HG02970 (cell line): ENCODE measurements around the gene MICAL3.

ENCODE experiments used
- ATAC-seq: cut with Tn5 transposase; IDR thresholded peaks from one replicate; pipeline ENCODE4 v1.9.1; 2021; ENCODE audit warnings: mild to moderate bottlenecking, moderate library complexity, moderate number of reproducible peaks; ENCODE audit not compliant: unreplicated experiment, low FRiP score

MICAL3 gene

DNA sequence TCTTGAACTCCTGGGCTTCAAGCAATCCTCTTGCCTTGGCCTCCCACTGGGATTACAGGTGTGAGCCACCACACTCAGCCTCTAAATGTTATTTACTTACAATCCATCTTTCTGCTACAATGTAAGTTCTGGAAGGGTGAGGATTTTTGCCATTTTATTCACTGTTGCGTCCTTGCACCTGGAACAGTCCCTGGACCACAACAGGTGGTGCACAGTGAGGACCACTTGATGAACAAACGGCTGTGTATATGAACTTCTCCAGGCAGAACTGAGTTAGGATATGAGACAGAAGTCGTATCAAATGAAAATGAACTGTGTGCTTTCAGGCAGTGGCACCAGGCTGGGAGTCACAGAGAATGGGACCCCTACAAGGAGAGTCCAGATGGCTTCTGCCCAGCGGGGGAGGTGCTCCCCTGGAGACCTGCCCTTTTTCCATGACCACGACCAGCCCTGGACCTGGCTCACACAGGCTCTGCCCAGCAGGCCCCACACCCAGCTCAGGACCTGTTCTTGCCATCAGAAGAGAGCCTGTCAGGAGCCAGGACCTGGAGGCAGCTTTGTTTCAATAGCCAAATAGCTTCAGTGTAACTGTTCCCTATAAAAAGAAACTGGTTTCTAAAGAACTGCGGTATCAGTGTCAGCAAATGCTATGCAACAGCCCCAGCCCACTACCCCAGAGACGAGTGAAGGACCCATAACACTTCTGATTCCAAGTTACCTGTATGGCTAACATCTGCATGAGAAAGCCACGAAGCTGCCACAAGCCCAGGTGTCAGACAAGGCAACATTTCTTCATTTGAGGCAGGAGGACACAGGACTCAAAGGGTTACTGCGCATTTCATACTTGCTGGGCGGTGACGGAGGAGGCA, 104.9 kb downstream of the MICAL3 start:
- ATAC-seq = no peak

DNA sequence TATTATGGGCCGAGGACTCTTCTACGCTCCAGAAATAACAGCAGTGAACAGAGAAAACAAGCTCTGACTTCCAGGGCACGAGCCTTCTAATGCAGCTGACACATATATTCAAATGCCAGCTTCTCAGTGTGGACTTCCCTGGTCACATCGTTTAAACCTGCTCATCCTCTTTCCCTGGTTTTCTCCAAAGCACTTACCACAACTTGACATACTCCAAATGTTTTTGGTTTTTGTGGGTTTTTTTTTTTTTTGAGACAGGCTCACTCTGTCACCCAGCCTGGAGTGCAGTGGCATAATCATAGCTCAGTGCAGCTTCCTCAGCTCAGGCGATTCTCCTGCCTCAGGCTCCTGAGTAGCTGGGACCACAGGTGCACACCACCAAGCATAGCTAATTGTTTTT, 105.5 kb downstream of the MICAL3 start:
- no peak for ATAC-seq

DNA sequence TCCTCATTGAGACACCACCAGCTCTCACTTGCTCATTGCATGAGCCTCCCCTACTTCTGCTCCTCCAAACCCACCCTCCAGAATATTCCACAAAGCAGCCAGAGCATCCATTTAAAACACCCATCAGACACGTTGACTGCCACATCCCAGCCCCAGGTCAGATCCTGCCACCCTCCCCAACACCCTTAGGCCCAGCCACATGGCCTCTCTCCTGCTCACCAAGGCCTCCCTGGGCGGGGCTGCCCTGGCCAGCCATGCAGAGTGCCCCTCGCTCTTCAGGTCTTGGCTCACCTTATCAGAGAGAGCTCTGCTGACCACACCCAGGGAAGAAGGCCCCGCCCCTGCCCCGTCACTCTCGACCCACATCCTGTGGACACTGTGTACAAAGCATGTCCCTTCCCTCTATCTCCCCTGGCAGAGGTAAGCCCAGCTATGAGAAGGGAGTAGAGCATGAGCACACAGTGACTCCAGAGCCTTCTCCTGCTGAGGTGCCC, 106.8 kb downstream of the MICAL3 start:
- no peak for ATAC-seq

DNA sequence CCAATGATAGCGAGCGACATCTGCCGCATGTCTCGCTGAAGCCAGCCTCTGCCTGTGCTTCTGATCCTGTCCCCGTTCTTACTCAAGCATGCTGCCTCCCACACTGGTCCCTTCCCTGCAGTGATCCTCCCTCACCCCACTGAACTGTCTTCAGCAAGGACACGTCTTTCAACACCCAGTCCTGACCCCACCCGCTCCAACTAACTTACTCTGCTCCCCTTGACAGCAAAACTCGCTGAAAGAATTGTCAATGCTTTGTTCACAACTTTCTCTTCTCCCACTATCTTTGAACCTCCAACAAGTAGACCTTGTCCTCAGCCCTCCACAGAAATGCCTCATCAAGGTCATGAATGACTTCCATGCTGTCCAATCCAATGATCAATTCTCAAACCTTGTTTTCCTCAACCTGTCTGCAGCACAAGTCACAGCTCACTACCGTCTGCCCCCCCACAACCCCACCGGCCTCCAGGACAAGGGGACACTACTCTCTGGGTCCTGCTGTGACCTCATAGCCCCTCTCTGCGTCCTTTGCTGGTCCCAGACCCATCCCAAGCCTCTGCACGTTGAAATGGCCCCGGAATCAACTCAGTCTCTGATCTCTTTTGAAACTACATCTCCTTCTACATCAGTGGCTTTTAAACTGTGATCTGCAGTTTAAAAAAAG, 108.0 kb downstream of the MICAL3 start:
- ATAC-seq = no peak

DNA sequence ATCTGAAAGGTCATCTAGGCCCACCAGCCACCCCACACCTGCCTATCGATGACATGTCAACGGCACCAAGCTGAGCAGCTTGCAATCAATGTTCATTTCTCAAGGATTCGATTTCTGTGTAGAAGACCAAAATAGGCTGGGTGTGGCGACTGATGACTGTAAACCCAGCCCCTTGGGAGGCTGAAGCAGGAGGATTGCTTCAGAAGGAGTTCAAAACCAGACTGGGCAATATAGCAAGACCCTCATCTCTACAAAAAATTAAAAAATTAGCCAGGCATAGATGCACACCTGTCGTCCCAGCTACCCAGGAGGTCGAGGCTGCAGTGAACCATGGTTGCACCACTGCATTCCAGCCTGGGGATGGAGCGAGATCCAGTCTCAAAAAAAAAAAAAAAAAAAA, 108.7 kb downstream of the MICAL3 start:
- ATAC-seq = no peak

DNA sequence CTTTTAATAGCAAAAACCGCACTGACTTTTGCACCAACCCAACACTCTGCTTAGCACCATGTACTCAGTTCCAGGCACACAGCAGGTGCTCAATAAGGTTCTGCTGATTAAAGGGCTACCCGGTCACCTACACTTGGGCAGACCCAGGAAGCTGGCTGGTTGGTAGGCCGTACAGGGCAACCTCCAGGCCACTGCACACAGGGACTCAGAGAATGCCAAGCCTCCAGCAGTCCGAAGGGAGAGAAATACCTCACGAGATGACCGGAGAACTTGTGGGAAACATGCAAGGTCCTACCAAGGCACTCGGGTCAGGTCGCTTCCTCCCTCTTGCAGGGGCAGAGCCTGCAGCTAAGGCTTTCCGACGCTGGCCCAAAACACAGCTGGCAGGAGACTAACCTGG, 109.2 kb downstream of the MICAL3 start:
- no peak for ATAC-seq

DNA sequence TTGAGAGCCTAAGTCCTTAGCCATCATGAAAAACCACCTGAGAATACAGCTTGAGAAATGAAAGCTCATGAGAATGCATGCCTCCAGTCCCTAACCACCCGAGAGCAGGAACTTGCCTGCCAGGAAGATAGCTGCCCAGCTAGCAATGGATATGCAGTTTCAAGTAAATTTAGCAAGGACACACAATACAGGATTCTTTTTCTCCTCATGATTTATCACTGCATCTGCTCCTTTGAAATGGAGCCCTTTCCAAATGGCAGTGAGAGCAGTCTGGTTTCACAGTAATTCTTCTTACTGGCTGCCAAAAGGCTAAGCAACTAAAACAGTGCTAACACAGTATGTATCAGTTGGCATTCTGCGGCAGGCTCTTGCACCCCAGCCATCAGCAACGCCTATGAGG, 109.9 kb downstream of the MICAL3 start:
- ATAC-seq = no peak

DNA sequence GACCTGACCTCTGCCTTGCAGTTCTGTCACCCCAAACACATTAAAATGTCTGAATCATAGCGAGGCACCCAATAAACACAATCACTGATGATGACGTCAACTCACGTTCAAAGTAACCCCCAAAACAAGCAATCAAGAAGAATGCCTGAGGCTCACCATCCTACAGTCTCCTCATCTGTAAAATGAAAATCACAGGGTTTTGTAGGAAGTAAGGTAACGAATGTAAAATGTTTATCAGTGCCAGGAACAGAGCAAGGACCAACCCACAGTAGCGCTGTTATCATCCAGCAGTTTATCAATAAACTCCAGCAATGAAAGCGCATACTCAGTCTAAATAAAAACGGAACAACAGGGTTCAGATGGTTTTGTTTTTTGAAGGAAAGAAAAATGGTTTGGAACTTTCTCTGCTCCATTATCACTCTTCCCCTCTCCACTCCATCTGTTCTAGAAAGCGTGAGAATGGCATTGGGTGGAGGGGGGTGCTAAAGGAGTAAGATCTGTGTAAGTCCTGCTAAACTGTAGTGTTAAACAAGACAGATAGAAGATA, 110.5 kb downstream of the MICAL3 start:
- ATAC-seq = no peak

DNA sequence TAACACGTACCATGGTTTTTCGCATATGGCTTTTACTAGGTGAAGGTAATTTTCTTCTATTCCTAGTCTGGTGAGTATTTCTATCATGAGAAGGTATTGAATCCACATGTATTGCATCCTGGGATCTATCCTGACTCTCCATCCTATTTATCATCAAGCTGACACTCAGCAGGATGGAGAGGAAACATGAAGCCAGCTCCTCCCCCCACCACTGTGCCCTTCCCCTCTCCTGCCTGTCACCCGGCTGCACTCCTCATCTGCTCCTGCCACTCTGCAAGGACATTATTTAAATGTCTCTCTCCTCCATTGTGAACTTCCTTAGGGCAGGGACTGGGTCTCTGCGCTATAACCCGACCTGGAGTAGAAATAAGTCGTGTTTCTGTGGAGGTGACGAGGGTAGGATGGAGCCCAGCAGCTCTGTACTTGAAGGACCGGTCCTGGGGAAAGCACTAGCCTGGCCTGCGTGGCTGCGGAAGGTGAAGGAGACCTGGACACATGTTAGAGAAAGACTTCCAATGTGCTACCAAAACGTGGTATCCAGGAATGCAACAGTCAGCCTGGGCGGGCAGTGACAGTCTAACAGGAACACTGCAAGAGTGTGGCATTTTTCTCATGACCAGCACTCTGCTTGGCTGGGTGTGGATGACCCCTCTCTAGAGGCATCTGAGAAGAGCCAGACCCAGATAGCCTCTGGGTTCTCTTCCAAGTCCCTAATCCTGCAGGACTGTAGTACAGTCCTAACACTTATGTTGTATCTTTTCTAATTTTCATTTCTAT, 111.2 kb downstream of the MICAL3 start:
- no peak for ATAC-seq

DNA sequence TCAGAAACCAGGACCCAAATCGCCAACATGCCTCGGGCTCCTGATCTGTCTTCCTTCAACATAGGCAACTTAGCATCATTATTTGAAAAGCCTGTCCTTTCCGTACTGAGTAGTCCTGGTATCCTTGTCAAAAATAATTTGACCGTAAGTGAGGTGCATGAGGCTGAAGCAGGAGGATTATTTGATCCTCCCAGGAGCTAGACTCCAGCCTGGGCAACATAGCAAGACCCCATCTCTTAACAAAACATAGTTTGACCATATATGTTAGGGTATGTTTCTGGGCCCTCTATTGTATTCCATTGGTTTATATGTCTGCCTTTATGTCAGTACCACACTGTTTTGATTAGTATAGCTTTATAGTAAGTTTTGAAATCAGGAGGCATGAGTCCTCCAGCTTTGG, 112.5 kb downstream of the MICAL3 start:
- no peak for ATAC-seq

DNA sequence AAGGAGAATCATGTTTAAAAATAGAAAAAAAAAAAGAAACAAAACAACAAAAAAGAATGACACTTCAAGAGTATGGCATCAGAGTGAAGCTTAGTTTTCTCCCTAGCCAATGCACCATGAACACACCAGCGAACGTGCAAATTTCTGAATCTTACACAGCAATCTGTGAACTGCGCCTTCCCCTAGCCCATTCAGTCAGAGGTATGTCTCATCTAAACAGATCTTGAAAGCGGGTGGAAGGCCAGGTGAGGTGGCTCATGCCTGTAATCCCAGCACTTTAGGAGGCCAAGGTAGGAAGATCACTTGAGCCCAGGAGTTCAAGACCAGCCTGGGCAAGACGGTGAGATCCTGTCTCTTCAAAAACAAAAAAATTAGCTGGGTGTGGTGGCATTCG, 113.1 kb downstream of the MICAL3 start:
- ATAC-seq = no peak

DNA sequence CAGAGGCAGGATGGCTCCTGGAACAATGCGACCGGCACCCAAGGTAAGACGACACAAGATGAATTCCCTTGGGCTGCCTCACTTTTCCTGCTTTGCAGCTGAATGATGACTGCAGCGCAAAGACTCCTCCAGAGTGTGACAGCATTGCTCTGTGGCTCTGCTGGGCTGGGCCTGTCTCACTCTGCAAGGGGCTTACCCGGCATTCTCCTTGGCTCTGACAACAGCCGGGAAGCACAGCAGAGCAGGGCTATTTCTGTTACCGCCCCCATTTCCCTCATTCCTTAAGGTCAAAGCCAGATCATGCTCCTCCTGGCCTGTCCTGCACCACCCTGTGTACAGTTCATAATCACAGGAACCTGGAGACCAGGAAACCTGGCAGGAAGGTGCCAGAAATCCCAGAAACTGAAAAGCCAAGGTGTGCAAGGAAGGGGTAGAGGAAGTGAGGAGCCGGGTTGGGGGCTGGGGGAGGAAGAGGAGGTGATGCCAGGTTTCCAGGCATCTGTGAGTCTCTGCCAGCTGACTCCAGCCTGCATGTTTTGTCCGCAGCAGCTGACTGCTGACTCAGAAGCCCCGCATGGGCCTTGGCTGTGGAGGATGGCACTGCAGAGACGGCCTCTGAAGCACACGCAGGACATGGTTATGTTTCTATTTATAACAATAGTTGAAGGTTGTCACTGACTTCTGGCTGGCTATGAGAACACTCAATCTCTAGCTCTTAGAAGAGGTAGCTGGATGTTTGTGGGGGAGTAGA, 113.6 kb downstream of the MICAL3 start:
- no peak for ATAC-seq

DNA sequence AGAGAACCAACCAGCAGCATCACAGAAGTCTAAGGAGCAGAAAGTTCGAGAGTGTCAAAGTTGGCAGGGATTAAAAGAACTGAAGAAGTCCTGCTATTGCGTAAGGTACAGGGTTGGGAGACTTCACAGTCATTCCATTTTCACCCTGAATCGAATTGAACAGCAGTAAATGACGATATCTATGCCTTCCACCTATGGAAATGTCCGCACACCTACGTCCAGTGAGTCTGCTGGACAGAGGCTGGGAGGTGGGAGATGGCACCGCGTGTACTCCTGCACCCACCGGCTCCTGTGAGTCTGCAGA, 116.7 kb downstream of the MICAL3 start:
- ATAC-seq = no peak

DNA sequence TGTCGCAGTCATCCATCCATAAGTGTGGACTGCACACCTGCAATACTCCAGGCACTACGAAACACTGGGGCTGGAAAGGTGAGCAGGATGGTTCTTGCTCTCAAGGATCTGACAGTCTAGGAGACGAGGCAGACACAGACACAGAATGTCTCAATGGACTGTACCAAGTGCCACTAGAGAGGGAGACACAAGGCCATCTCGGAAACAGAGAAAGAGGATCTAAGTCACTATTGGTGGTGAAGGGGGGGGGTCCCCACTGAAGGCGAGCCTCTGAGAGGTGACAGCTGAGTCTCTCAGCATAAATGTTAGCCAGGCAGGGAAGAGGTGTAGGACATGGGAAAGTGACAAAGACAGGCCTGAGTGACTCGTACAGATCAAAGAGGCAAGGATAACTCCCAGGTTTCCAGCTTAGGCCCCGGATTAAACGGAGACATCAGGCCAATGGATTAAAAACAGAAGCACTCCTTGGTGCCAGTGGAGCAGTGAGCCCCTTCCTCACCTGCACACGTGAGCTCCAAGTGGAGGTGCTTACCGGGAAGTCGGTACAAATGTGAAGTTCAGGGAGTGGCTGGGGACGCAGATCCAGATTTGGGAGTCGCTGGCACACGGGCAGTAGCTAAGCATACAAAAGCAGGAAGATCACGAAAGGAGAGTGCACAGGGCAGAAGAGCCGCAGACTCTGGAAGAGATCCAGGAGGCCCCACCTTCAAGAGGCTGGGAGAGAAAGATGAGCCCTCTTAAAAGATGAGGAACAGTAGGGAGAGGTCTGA, 117.2 kb downstream of the MICAL3 start:
- ATAC-seq = no peak

DNA sequence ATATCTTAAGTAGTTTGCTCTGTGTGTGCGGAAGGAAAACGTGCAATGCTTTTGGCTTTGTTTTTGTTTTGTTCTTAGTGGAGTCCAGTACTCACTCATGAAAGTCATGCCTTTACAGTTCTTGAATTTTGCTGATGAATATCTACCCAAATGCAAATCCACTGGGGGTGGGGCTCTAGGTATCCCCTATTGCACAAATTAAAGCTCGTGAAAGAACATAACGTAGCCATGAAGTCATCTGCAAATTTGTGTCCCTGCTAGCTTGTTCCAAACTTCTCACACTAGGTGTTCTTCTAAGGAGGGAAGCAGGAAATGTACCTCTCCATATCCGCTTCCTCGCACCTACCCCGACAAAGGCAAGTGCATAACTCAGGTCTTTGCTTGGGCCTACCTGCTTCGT, 118.9 kb downstream of the MICAL3 start:
- no peak for ATAC-seq

DNA sequence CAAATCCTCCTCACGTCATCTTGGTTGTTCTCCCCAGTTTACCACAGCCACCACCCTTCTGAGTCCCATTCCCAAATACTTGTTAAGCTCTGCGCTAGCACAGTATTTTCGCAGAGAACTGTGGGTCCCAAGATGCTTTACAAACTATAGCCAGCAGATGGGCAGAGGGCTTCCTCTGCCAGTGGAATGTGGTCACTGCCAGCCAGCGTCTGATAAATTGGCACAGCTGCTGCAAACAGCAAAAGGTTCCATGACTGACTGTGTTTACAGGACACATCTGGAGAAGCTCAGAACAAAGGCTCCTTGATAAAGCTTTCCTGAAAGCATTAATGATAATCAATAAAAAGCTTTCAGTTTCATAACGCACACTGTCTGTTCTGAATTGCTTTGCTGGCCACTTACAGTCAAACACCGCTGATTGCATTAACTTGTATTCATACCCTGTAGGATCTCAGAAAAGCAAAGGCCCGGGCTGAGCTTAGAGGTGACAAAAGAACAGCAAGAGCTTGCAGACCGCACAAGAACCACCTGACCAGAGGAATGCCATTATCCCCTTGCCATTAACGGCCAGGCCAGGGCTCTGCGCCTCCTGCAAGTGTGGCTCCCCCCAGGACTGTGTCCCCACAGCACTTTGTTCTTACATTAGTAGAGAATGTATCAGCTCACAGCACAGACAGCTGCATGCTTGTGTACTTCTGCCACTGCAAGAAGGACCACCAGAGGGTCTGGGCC, 120.6 kb downstream of the MICAL3 start:
- ATAC-seq = no peak

DNA sequence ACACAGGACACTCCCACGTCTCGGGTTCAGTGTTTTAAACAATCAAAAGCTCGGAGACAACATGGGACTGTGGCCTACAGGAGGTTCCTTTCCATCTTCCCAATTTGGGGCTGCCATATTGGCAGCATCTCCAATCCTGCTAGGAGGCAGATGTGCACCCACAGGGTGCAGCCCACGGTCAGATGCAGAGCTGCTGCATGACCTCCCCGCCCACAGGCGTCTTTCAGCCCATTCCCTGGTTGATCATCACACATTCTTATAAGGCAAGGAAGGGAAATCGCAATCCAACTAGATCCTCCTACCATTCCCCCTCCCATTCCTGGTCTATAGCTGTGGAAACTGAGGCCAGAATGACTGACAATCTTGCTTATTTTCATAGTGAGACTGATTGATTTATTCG, 121.4 kb downstream of the MICAL3 start:
- no peak for ATAC-seq

DNA sequence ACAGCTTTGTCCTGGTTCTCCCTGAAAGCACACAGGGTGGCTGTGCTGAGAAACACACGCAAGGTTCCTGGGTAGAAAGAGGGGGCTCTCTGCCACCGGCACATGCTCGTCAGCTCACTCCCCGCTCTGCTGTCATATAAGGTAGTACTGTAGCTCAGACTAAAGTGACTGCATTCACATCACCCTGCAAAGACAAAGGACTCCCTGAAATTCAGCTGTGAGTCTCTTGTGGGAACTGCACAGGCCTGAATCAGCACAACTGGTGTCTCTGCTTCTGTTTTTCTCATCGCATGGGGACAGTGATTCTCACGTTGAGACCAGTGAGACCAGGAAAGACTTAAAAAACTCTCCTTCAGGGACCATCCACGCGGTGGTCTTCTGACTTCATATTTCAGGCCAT, 126.0 kb downstream of the MICAL3 start:
- ATAC-seq = no peak

DNA sequence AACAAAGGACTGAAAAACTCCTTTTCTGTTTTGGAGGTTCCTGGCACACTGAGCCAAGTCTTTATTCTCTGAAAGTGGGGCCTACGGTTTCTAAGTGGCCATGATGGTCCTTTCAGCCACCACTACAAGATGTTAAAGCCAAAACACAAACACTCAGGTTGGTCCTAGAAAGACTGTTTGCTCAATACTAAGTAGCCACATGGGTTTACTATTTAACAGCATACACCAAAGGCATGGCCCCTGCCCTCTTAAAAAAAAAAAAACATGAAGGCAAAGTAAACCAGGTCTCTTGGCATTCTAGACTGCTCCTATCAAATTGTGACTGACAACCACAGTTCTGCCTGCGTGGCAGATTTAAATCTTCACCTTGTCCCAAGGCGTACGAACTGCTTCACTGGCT, 126.5 kb downstream of the MICAL3 start:
- no peak for ATAC-seq
